Activated CD8-positive, alpha-beta memory T cell treated with anti-CD3 and anti-CD28 coated beads, Interleukin-2, amount 50 U/mL, for 4 hours (primary cell): ENCODE data around the gene PTCD1.
A peak's percentile ranks its signal among the peaks of the same experiment; 100 is the strongest.

Source experiments
- DNase-seq: peaks from one replicate; pipeline ENCODE4 v3.0.0-alpha.2; 2020

PTCD1 gene, protein sequence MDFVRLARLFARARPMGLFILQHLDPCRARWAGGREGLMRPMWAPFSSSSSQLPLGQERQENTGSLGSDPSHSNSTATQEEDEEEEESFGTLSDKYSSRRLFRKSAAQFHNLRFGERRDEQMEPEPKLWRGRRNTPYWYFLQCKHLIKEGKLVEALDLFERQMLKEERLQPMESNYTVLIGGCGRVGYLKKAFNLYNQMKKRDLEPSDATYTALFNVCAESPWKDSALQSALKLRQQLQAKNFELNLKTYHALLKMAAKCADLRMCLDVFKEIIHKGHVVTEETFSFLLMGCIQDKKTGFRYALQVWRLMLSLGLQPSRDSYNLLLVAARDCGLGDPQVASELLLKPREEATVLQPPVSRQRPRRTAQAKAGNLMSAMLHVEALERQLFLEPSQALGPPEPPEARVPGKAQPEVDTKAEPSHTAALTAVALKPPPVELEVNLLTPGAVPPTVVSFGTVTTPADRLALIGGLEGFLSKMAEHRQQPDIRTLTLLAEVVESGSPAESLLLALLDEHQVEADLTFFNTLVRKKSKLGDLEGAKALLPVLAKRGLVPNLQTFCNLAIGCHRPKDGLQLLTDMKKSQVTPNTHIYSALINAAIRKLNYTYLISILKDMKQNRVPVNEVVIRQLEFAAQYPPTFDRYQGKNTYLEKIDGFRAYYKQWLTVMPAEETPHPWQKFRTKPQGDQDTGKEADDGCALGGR

DNA sequence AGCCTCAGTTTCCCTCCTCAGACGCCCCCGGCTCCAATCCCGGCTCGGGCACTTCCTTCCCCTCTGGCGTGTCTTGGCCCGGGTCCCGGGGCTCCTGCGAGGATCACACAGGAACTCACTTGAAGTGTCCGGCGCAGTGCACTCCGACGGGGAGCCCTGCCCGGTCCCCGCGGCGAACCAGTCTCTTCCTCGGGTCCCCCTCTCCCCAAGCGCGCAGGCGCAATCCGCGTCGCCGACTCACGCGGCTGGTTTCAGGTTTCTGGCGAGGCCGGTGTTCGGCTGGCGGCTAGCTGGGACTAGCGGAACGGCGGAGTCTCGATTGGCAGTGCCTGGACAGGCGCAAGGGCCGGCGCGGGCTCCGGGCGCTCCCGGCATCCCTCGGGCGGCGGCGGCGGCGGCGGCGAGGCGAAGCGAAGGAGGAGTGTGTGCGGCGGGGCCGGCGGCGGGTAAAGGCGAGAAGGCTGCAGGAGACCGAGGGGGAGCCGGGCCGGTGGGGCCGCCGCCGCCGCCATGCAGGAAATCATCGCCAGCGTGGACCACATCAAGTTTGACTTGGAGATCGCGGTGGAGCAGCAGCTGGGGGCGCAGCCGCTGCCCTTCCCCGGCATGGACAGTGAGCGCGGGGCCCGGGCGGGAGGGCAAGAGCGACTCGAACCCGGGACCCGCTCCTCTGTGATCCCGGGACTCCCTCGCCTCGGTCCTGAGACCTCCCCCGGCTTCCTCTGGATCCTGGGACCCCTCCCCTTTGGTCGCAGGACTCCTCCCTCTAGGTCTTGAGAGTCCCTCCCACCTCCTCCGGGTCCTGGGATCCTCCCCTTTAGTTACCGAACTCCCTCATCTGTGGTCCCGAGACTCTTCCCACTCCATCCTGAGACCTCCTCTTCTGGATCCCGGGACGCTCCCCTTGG lies at the start of gene PTCD1, which contains the start of gene CPSF4:
Gene PTCD1, minus strand, starts transcription at position 226 of the 908 bp plus-strand sequence. CDS start 3,556 bp downstream, outside the sequence.
Gene CPSF4, plus strand, starts transcription at position 371 of the 908 bp plus-strand sequence. Its CDS starts 140 bp downstream, at position 511.
- peak; percentile 89 for DNase-seq

DNA sequence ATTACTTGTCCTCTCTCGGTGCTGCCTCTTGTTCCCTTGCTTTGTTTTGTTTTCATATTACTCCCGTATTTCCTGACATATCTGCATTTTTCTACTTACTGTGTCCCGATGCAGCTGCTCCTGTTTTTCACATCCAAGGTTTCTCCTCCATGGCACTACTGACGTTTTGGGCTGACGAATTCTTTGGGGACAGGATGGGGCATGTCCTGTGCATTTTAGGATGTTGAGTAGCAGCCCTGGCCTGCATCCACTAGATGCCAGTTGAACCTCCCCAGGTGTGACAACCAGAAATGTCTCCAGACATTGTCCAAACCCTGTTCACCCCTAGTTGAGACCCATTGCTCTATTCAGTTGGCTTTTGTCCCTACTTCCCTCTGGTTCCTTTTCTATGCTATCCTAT lies 46.5 kb upstream of the PTCD1 start:
- no peak for DNase-seq

GRCh38 chr7:99478464-99479440 lies 40.2 kb upstream of the PTCD1 start:
- no peak for DNase-seq

- DNase-seq: no peak
Observed at GRCh38 chr7:99476107-99476506, 37.5 kb upstream of the PTCD1 start.

DNA sequence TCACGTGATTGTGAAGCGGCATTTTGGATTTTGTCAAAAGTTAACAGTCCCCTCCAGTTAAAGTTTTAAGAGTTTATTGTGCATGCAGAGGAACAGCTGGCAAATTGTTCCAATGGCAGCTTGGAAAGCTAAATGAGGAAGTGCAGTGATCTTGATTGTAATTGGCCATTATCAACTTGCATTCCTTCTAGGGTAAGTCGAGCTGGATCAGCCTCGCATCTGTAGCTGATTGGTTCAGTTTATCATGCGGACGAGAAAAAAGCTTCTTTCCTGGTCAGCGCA lies 34.7 kb upstream of the PTCD1 start:
- DNase-seq: no peak

DNA sequence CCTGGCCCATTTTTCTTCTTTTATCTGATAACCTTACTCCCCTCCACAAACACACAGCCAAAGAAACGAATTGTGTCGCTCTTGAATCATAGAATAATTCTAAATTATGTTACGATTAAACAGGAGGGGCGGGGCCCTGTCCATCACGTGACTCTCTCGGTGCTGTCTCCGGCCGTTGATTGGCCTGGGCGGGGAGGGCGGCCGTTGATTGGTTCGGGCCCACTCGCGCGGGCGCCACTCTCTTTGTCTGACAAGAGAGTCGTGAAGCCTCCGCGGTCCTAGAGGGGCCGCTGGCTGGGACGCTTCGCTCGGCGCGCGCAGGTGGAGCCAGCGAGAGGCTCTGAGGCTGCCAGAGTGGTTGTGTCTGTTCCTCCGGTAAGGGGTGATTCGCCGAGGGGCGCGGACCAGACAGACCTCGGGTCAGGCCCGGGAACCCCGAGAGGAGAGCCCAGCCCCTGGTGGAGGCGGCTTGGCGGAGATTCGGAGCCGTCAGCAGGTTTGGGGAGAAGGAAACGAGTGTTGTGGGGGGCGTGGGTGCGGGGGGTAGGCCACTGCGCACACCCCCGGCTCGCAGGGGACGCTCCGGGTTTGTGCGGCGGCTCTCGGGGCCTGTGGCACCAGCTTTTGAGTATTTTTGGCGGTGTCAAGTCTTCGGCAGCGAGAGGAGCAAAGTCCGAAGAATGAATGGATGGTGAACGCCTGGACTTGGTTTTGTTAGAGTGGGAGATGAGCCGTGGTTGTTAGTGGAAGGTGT lies 34.1 kb upstream of the PTCD1 start, which contains the start of gene ZNF789:
Gene ZNF789, plus strand, starts transcription at position 330 of the 754 bp plus-strand sequence. CDS start 3,567 bp downstream, outside the sequence.
- DNase-seq: peak; percentile 98

DNA sequence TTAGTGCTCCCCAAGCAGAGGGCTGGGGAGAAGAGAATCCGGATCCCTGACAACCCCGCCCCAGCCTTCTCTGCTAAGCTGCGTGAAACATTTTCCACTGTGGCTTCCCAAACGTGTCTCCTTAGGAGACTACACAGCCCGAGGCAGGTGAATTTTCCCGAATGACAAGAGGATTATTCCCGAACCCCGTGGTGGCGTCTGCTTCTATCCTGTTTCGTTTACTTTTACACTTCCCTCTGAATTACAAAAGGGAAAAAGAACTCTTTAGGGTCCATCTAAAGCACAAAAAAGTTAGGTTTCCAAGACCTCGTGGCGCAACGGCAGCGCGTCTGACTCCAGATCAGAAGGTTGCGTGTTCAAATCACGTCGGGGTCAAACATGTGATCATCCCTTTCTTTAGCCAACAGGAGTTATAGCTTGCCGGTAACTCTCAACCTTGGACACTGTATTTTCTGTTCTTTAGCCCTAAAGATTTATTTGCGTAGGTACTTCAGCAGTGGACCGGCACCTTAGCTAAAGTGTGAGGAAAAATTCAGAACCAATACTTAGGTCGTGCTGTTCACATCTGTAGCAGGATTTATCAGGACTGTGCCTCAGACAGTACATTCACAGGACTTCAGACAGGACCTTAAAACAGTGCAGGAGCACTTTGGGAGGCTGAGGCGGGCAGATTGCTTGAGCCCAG lies 30.9 kb upstream of the PTCD1 start:
- DNase-seq: no peak

DNA sequence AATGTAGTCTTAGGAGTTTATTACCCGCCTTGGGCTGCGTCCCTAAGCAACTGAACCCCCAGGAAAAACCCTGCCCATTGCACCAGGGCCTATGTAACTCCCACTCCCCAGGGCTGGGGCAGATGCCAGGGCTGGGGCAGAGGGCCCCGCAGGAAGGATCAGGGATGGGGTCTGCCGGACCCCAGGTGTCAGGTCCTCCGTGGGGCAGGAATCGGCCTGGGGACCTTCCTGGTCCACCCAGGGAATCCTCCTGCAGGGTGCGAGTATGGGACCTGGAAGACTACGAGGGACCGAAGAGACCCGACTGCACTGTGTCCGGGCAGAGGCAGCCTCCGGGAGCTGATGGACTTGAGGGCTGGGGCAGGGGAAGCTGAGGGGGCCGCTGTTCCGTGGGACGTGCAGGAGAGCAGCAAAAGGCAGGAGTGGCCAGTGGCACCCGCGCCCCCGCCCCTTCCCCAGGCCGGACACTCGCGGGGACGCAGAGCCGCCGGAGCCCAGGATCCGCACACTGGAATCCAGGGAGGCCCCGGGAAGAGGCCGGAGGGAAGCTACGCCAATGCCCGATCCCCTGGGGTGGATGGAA lies 29.8 kb upstream of the PTCD1 start:
- no peak for DNase-seq

- no peak for DNase-seq
Observed at GRCh38 chr7:99465421-99465768, 26.8 kb upstream of the PTCD1 start.

GRCh38 chr7:99461221-99461620 lies 22.6 kb upstream of the PTCD1 start:
- no peak for DNase-seq

- no peak for DNase-seq
Observed at GRCh38 chr7:99460651-99461050, 22.1 kb upstream of the PTCD1 start.

DNA sequence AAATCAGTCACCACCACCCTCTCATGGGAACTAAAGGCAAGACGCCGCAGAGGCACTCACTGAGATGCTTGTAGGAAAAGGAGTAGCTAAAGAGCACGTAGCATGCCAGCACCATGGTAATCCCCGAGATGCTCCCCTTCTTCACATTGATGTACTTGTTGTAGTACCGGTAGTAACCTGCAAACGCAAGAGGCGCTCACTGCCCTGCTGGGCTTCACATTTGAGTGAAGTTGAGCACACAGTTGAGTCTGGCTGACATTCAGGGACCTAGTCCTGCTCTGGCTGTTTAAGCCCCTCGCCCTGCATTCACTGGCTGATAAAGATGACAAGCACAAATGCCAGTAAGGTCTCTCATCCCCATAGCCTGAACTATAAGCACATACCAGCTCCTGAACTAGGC lies 20.5 kb upstream of the PTCD1 start:
- no peak for DNase-seq

DNA sequence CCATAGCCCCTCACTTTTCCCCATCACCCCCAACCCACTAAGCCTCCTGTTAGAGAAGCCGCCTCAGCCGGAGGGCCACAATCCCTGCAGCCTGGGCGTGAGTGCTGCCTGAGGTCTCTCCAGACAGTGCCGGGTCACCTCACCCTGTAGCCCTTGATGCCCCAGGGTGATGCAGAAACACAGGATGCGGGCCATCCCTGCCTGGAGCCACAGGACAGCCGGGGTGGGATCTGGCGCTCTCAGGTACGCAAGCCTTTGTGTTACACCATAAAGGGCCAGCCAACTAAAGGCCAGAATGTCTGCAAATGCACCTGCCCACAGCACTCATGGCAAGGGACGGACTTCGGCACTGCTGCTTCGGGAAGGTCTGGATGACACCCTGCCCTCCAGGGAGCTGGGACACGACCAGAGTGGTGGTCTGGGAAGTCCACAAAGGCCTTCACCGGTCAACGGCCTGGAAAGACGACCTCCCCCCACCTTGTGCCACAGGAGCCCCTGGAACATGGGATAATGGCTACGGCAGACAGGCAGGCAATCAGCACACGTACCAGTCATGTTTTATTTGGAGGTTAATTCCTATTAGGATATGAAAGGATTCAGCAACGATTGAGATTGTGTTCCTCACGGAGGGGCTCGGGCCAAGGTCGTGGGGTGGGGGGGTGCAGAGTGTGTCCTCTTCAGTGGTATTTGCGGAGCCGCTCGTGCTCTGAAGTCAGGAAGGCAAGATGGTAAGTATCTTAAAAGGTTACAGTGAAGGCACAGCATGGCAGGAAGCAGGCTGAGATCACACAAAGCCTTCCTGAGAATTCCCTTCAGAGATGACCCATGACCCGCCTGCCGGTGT lies 19.3 kb upstream of the PTCD1 start:
- DNase-seq: no peak

- DNase-seq: no peak
Observed at GRCh38 chr7:99457050-99457649, 18.6 kb upstream of the PTCD1 start.

DNA sequence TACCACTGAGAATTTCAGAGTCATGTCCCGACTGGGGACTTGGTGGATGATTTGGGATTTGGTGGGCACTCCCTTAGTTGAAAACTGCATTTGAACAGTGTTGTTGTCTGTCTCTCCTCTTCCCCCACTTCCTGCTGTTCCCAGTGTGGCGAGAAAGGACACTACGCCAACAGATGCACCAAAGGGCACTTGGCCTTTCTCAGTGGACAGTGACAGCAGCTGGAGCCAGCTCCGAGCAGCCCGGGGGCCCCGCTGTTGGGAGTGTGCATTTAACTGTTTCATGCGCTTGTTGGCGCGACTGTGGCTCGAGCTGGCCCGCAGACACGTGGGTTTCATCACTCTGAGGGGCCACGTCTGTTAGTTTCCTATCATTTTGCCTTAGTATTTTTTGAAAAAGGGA lies 17.7 kb upstream of the PTCD1 start:
- DNase-seq: no peak

DNA sequence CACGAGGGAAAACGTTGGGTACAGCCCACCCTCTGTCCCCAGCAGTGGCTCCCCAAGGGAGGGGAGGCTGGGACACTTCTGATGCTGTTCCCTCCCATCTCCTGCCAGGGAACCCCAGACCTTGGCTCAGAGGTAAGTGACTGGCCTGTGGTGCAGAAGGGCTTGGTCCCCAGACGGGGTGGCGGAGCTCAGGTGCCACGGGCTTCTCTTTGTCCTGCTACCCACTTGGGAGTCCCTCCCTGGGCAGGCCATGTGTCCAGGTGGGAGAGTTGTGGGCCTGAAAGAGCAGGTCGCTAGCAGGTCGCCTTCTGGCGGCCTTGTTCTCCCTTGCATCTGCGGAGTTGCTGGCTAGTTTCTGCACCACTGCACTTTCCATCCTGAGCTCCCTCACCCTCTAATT lies 17.3 kb upstream of the PTCD1 start:
- DNase-seq: no peak

DNA sequence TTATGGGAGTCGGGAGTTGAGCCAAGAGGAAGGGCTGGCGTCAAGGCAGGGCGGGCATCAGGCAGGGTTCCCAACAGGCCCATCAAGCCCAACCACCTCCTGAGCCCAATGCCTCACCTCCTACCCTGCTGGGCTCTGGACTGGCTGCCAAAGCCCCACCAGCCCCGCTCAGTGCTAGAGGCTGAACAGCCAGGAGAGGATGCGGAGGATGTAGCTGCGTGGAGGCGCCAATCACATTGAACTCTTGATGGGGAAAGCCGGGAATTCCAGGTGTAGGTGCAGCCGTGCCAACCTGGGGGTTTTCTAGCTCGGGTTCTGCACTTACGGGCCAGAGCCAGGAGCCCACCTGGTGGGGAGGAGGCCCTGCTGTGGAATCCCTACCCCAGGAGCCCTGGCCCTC lies 14.5 kb upstream of the PTCD1 start:
- DNase-seq: no peak

- no peak for DNase-seq
Observed at GRCh38 chr7:99452541-99452940, 13.9 kb upstream of the PTCD1 start.

DNA sequence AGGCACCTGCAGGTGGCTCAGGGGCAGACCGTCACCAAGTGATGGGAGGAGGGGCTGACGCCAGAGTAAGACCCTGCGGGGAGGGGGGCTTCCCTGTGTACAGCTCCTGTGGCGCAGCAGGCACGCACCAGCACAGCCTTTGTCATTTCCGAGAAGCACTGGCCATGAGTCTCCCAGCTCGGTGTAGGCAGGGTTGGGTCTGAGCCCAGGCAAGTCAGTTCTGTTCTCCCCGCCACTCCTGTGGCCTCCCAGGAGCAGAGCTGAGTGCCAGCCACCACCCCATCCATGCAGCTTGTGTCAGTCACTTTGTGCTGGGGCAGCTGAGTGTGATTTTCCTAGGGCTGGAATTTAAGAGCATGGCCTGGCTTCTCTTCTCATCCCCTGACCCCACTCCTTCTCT lies 13.3 kb upstream of the PTCD1 start:
- DNase-seq: no peak
